Hepatocyte (in vitro differentiated cells): Measurements from ENCODE around the gene SYTL1.

Experiments used
- EZH2 ChIP-seq: fragments of 200-600 bp; sonication (generic); IDR thresholded peaks from 2 replicates; pipeline ENCODE4 v1.6.1; 2016; ENCODE audit warnings: antibody characterized with exemption, mild to moderate bottlenecking, borderline replicate concordance
- TF ChIP-seq, protein P1 (sequence below): fragments of 200-600 bp; sonication (generic); IDR thresholded peaks from 2 replicates; pipeline ENCODE4 v1.5.1; 2016; ENCODE audit warnings: antibody characterized with exemption, mild to moderate bottlenecking; ENCODE audit not compliant: poor library complexity

DNA sequence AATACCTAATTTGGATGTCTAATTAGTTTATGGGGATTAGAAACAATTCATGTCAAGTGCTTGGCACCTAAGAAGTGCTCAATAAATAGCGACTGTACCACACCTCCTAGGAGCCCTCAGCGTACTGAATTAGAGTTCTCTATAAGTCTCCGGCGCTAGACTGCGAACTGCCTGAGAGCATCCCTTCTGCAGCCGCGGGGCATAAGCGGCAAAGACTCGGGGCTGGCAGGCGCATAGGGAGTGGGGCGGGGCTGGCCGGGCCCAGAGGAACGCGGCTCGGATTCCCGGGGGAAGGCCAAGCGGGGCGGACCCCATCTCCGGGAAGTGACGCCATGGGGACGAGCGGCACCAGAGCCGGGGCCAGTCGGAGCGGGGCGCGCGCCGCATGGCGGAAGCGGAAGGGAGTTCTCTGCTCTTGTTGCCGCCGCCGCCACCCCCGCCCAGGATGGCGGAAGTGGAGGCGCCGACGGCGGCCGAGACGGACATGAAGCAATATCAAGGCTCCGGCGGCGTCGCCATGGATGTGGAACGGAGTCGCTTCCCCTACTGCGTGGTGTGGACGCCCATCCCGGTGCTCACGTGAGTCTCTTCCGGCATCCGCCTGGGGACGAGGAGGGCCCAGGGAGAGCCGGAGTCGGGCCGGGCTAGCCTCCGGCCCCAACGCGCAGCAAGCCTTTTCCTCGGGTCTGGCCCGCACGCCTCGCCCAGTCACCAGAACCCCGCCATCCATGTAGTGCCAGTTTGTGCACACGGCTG lies 19.8 kb upstream of the SYTL1 start, which contains the start of gene TMEM222:
- TF ChIP-seq, protein P1, sequence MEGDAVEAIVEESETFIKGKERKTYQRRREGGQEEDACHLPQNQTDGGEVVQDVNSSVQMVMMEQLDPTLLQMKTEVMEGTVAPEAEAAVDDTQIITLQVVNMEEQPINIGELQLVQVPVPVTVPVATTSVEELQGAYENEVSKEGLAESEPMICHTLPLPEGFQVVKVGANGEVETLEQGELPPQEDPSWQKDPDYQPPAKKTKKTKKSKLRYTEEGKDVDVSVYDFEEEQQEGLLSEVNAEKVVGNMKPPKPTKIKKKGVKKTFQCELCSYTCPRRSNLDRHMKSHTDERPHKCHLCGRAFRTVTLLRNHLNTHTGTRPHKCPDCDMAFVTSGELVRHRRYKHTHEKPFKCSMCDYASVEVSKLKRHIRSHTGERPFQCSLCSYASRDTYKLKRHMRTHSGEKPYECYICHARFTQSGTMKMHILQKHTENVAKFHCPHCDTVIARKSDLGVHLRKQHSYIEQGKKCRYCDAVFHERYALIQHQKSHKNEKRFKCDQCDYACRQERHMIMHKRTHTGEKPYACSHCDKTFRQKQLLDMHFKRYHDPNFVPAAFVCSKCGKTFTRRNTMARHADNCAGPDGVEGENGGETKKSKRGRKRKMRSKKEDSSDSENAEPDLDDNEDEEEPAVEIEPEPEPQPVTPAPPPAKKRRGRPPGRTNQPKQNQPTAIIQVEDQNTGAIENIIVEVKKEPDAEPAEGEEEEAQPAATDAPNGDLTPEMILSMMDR, result no peak
- no peak for TF ChIP-seq EZH2
